SKM-1 (cell line): ENCODE data around the gene SYNE3.
A peak's percentile ranks its signal among the peaks of the same experiment; 100 is the strongest.

Source experiments
- DNase-seq: peaks from one replicate; lab custom pipeline; 2025; ENCODE audit not compliant: unreplicated experiment; lab: John Stamatoyannopoulos, UW

Gene SYNE3

DNA sequence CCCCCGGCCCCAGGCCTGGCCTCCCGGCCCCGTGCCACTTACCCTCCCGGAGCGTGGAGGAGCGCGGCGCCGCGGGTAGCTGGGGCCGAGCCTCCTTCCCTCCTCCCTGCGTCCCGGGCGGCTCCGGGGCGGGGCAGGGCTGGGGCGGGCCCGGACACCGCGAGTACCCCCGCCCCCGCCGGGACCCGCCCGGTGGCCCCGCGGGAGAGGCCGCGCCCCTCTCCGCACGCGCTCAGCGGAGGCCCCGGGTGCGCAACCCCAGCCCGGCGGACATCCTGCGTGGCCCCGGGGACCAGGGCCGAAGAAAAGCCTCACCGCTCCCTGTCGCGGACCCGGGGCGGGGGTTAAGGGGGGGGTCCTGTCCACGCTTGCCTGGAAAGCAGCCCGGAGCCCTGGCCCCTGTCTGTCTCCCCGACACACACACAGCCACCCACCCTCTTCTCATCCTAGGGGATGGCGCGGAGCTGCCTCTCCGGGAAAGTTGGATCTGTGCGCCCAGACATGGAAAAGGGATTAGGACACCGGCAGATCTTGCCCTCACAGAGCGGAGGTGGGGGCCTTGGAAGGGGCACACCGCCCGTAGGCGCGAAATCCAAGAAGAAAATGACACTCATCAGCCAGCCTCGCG is at the start of gene SYNE3:
SYNE3 (minus strand) TSS at position 97 of the 628 bp plus-strand sequence. CDS start 40,829 bp downstream, outside the sequence.
- DNase-seq: no peak

- DNase-seq: no peak
These were observed 47.6 kb upstream of the SYNE3 start for GRCh38 chr14:95564060-95564459.

- DNase-seq: no peak
These were observed 46.6 kb upstream of the SYNE3 start for GRCh38 chr14:95562892-95563685.

- DNase-seq: peak; percentile 11
These were observed 44.6 kb upstream of the SYNE3 start for GRCh38 chr14:95561001-95561412.

DNA sequence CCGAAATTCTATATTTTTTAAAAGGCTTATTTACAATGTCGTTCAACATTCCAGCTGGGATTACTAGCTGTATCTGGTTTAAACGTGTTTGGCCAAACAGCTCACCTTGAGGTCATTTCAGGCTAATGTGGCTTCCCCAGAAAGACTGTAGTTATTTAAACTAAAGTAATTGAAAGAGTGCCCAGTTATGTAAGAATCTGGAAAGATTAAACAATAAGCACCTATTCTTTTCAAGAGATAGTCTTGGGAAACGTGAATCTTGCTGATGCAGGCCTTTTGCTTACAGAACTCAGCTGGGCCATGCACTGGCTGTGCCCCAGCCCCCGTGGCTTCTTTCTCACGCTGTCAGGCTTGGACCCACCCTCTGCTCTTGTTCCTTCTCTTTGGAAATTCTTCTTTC is 42.8 kb upstream of the SYNE3 start:
- no peak for DNase-seq

GRCh38 chr14:95557832-95558231 is 41.4 kb upstream of the SYNE3 start:
- no peak for DNase-seq

DNA sequence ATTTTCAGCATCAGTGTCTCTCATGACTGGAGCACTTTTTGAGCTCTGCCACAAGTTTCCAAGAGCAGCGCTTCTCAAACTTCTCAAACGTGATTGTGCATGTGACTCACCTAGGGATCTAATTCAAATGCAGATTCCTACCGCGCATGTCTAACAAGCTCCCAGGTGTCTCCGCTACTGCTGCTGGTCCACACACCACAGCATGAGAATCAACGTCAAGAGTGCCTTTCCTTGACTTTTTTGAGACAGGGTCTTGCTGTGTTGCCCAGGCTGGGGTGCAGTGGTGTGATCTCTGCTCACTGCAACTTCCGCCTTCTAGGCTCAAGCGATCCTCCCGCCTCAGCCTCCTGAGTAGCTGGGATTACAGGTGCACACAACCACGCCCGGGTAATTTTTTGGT is 40.8 kb upstream of the SYNE3 start:
- no peak for DNase-seq

GRCh38 chr14:95555053-95555452 is 38.6 kb upstream of the SYNE3 start:
- no peak for DNase-seq

GRCh38 chr14:95553141-95553540 is 36.7 kb upstream of the SYNE3 start:
- DNase-seq: no peak

DNA sequence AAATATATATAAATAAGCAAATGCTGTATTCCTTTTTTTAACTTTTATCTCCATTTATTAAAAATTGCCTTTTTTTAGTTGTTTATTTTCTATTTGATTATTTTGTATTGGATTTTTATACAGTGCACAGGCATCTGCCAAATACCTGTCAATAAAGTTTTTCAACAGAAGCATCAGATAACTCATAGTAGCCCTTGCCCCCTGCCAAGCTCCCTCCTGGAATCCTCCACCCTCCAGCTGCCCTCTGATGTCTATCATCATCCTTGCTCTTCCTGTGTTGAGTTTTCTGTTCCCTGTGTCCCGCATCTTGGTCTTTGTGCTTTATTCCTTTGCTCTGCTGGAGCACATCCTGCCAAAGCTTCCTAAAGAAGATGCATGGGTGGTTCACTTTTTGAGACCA is 35.0 kb upstream of the SYNE3 start:
- no peak for DNase-seq

- no peak for DNase-seq
These were observed 33.5 kb upstream of the SYNE3 start for GRCh38 chr14:95549656-95550585.

- DNase-seq: no peak
These were observed 32.0 kb upstream of the SYNE3 start for GRCh38 chr14:95548328-95548929.

DNA sequence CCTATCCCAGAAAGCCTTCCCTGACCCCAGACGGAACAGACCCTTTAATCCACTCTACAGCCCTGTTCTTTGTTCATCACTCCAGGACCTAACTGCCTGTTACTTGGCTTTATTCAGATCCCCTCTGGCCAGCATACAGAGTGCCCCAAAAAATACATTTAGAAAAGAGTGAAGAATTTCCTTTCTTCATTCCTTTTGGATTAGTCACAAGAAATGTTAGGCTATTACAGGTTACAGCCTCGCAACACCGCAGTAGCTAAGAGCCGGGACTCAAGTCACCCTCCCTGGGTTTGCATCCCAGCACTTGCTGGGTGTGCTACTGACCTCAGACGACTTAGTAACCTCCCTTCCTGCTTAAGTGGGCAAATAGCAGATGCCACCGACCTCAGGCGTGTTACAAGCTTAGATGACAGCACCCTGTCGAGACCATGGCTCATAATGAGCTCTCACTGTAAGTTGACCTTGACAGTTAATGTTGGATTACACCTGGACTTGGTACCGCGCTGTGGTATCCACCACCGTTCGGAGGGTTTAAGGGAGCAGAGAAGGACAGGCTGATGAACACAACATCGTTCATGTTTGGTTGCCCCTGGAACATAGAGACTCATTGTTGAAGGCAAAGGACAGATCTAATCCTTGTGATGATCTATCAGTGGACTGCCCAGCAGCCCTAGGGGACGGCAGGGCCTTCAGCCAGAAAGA is 31.3 kb upstream of the SYNE3 start:
- DNase-seq: no peak

GRCh38 chr14:95547272-95547625 is 30.8 kb upstream of the SYNE3 start:
- no peak for DNase-seq

- DNase-seq: no peak
These were observed 29.2 kb upstream of the SYNE3 start for GRCh38 chr14:95545515-95546168.

DNA sequence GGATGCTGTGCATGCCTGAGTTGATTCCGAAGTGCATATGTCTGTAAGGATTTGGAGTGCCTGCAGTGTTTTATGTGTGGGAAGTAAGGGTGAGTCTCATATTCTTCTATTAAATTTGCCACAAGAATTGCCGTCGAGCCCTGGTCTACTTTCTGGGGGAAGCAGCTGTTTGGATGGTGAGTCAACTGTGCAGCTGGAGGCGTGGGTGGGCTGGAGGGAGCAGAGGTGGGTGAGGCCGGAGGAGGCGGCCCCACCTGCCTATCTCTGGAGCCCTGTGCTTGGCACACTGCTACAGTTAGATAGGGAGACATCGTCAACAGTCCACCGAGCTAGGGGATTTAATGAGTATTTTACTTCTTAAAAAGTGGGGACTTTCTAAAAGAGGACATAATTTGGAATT is 28.1 kb upstream of the SYNE3 start:
- DNase-seq: no peak

DNA sequence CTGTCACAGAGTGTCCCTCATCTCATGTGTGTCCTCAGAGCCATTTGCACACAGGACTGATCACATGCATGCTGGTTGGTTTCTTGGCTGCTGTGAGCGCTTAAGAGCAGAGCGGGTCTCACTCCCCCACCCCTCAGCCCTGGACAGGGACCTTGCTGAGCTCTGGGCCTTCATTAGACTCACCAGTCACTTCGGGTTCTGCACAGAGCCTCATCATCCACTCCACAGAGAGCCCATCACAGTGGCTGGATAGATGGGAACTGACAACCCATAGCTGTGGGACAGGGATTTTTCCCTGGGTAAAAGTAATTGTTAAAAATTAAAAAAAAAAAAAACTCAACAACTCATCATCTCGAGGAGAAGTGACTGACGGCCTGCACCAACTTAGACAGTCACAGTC is 26.6 kb upstream of the SYNE3 start:
- DNase-seq: no peak

DNA sequence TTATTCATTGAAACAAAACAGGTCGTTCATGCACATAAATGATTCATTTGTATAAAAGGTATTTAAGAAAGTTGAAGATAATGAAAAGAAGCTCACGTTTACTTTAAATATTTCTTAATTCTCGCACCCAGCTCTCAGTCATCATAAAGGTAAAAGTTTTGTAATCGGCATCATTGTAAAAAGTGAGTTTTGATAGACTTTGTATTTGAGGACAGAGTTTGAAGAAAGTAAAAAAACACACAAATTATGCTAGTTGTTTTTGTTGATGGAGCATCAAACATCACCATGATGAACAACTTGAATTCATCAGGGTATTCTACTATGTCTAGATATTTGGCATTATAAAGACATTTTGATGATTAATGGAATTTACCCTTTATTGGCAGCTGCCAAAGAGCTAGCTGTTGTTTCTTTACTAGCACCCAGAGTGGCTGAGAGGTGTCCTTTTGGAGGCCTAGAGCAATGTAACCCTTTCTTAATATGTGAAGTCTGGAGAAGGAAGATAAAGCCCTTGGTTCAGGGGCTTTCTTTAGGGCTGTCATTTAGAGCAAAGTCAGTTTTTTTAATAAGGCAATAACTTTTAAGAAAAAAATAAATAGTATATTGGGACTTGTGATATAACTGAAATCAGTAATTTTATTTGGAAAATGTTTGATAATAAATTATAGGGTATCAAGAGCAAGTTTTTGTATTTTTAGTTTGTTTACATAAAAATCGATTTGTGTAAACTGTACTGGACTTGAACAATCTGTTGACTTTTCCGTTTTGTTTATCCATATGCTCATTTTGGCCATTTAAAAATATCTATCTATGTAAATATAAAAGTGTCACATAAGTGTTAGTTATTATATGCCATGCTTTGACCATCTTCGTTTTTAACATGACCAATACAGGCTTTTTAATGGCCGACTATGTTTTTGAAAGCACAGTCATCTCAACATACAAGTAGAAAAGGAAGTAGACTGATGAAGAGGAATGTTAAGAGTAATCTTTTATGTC is 25.8 kb upstream of the SYNE3 start:
- no peak for DNase-seq

GRCh38 chr14:95541346-95541745 is 24.9 kb upstream of the SYNE3 start:
- no peak for DNase-seq
